Hematopoietic multipotent progenitor cell treated with erythropoietin and hydrocortisone succinate and interleukin-3 and kit ligand, for 4 days (in vitro differentiated cells): ENCODE results near the gene ZNF263.

ENCODE experiments used
- DNase-seq: peaks from one replicate; pipeline ENCODE4 v3.0.0-alpha.2; 2015

ZNF263 gene

DNA sequence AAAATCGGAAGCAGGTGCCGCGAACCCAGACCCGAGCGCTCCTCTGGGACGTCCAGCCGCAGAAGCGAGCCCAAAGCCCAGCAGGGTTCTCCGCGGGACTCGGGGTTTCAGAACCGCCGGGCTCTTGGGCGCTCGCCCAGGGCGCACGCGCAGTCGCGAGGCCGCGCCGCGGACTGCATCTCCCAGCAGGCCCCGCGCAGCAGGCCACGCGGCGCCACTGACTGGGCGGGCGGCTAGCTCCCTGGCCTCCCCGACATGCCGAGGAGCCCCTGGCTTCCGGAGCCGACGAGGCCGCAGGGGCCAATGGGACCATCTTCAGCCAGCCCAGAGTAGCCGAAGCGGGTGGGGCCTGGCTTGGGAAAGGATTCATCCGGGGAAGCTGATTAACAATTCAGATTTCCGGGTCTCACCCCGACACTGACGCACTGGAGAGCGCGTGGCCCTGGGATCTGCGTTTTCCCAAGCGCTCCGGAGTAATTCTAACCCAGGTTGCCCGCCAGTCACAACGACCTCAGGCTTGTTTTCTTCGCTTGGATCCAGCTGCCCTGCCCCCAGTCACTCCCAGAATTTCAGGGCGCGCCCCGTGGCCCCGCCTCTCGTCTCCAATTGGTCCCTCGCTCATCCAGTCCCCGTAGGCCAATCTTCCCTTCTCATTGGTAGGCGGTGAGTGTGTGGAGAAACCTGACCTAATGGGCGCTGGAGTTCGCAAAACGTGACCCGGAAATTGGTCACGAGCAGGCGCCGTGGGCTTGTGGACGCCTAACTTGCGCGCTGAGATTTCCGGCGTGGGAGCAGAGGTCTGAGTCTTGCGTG lies at the start of gene ZNF263:
TSS of gene ZNF263 (plus strand) at position 762 of the 813 bp plus-strand sequence. CDS start 328 bp downstream, outside the sequence.
- peak; percentile 99 for DNase-seq

DNA sequence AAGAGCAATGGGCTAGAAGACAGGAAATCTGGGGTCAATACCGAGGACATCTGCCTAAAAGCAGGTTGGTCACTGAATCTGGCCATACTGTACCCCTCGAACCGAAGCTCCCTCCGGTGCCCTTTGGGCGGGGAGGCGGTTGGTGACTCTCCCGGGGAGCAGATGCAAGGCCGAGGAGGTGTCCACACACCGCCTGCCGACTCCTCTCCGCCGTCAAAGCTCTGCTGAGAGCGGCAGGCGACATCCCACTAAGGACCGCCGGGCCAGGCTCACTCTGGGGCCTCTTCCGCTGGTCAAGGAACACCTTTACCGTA lies 48.8 kb upstream of the ZNF263 start:
- DNase-seq, result no peak

DNA sequence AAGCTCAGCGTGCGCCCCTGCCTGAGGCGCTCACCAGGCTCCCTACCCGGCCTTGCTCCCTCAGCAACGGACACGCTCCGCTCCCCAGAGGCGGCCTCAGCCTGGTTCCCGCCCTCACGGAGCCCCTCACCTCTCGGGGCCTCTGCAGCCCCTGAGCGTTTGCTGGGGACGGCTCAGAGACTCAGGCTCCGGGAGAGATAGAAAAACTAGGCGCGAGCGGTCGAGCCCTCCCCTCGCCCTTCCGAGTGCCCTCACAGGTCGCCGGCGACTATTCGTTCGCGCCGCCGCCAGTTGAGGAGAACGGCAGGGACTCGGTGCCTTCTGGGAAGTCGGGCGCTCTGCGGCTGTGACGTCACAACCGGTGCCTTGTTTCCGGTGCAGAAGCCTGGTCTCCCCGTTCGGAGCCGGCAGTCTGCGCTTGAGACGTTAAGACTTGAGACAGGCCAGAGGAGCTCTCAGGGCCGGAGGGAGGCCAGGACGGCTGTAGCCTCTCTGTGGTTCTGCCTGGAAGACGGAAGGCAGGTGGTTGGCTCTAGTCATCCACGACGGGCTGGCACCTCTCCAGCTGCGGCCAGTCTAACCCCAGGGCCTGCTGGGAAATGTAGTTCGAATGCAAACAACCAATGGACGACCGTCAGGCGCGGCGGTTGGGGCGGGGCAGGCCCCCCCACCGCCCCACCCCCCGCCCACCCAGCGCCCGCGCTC lies 48.3 kb upstream of the ZNF263 start, which contains the start of gene ZNF200:
TSS of gene ZNF200 (minus strand) at position 302 of the 705 bp plus-strand sequence. CDS start 1,403 bp downstream, outside the sequence.
- peak; percentile 98 for DNase-seq

DNA sequence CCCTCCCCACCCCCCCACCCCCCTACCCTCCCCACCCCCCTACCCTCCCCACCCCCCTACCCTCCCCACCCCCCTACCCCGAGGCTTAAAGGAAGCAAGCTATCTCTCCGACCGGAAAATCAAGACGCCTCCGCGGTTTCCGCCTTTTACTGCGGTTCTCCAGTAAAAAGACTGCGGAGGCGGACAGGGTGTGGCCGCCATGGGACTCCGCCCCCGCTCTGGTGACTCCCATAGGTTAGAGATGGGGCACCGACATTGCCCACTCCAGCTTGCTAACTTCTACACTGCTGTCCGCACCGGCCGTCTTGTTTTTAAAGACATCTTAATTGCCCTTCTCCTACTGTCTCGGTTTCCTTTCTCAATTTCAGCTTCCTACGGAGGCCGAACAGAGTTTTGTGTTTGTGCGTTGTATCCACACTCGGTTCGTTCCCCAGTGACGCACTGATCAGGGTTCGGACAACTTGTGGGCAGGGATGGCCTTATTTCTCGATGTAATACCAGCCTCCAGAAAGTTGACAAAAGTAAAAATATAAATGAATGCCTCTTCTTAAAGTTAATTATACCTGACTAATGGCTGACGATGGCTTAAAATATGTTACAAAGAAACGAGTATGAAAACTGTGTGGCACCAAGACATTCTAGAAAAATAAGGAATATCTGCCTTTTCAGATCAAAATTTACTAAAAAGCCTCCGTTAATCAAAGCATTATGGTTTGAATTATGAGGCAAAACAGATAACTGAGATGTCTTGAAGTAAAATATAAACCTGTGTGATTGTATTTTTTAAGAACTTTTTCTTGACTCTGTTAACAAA lies 47.2 kb upstream of the ZNF263 start:
- peak; percentile 74 for DNase-seq

DNA sequence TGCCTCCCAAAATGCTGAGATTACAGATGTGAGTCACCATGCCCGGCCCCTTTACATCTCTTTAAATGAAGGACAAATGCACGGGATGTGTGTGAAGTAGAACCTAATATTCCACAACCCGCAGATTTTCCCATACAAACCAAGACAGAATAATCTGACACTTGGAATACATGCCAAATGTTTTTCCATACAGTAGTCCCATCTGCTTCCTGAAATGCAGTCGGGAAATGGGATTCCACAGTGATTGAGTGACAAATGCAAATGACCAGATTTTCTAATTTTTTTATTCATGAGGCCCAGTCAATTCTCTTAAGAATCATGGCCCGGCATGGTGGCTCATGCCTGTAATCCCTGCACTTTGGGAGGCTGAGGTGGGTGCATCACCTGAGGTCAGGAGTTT lies 41.5 kb upstream of the ZNF263 start:
- no peak for DNase-seq

DNA sequence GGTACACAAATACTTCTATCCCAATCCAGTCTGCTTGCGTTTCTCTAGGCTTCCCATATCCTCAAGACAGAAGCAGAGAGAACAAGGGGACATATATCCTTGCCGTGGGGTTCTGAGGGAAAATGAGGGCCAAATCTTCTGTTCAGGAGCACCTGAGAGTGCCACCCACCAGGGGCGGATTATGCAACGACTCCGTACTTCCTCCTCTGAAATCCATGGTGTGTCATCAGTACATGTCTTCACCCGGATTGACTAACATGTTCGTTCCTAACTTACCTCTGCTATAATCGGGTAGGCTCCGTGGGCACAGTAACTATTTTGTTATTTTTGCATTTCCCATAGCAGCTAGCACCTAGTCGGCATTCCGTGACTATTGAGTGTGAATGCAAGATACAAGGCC lies 40.6 kb upstream of the ZNF263 start:
- no peak for DNase-seq

- no peak for DNase-seq
Measured at GRCh38 chr16:3243882-3244281, 39.4 kb upstream of the ZNF263 start.

GRCh38 chr16:3246002-3246401 lies 37.3 kb upstream of the ZNF263 start:
- DNase-seq, result no peak

- no peak for DNase-seq
Measured at GRCh38 chr16:3246876-3247275, 36.4 kb upstream of the ZNF263 start.

DNA sequence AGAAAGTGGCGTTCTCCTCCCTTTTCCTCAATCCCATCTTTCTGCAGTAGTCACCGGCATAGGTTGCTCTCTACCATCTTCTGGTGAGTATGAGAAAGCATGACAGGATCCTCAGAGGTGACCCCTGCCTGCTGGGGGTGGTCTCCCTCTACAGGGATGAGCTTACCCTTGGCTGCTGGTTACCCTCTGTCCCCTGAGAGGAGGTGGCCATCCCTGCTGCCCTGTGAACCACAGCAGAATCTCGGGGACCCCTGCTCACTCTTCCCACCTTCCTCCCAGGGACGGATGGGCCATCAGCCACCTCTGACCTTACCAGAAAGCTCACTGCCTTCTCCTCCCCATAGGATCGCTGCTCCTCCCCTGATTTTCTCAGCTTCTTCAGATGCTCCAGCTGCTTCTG lies 34.7 kb upstream of the ZNF263 start:
- no peak for DNase-seq

DNA sequence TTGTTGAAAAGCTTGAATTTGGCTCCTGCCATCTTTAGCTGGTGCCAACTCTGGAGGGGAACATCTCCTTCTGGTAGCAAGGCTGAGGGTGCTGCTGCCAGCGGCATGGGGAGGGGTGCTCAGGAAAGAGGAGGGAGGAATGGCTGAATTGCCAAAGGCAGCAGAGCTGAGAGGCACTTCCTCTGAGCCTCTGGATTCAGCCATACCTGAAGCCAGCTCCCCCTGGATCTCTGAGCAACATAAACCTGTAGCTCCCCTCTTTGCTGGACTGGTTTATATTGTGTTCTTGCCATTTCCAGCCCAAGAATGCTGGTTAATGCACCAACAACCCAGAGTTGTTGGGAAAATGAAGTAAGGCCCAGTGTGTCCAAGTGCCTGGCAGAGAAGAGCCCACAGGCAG lies 34.3 kb upstream of the ZNF263 start:
- DNase-seq, result no peak

DNA sequence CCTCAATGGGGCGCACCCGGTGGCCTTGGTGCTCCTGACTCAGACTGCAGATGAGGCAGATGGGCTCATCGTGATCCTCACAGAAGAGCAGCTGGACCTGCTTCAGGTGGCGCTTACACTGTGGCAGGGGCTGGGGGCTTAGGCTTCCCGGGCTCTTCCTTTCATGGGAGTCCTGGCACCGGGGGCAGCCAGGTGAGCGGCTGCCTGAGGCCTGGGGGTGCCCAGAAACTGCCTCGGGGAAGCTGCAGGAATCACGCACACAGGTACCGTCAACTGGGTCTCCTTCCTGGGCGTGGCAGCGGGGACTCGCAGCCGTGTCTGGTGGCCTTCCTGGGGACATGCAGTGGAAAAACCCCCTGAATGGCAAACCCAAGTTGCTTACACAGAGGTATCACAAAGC lies 33.8 kb upstream of the ZNF263 start:
- no peak for DNase-seq

DNA sequence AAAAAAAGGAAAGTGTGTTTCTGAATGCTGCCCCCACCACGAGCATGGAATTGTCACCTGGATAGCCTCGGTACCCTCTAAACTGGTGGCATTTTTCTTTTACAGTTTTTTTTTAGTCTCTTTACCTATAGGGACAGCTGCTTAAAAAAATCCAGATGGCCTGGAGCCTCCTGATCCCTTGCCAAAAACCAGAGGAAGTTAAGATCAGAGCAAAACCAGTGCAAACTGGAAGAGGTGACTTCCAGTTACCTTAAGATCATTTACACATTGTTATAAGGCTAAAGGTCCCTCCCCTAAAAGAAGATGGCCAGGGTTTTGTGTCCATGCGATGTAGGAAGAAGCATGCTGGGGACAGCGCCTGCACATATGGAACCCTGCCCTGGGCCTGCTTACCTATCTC lies 30.3 kb upstream of the ZNF263 start:
- no peak for DNase-seq

GRCh38 chr16:3254309-3254708 lies 29.0 kb upstream of the ZNF263 start:
- DNase-seq, result no peak

DNA sequence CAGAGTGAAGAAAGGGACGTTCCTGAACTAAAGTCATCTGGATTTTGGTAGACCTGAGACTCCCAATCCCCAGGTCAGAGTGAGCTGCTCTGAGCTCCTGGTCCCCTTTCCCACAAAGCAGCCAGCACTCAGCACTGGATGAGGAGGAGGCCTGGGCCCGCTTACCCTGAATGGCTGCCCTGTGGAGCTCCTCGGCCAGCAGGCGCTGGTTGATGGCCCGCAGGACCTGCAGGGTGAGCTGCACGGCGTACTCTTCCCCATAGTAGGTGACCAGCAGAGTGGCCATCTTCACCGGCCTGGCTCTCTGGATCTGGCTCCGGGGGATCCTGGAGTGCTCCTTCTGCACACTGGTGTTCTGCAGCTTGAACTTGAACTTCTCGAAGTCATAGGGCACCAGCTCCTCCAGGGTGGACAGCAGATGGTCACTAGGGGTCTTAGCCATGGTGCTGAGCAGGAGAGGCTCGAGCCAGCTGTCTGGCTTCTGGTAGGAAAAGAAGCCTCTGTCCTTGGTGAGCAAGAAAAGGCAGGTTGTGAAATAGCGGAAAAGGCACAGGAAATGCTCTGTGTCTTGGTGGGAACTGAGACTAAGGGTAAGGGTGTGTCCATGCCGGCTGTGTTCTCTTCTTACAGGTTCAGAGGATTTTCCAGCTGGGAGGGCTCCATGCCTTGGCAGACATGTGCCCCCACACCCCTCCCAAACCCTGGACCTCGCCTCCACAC lies 27.0 kb upstream of the ZNF263 start, which contains the start of gene MEFV:
TSS of gene MEFV (minus strand) at position 488 of the 720 bp plus-strand sequence. CDS start at position 442, 46 bp downstream.
- no peak for DNase-seq

DNA sequence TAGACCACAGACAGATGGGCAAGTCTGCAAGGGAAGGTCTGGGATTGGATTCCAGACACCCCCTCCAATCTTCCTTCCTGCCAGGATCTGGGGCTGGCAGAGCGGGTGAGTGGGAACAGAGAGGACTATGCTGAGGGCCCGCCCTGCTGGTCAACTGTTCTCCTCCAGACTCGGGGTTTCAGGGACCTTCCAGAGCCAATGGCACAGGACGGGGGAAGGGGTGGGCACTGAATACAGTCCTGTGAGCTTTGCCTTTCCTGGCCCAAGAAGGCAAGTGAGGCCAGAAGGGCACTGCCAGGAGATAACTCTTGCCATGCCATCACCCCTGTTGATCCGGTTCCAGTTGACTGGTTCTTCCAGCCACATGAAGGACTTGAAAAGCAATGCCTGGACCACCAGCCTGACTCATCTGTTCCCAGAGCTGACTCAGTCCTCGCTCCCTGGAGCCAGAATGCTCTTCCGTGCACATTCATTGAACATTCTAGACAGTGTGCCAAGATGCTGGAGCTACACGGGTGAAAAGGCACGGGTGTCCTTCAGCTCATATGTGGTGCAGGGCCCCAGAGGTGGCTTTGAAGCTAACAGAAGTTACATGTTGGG lies 26.3 kb upstream of the ZNF263 start:
- DNase-seq, result no peak

GRCh38 chr16:3259836-3260235 lies 23.5 kb upstream of the ZNF263 start:
- no peak for DNase-seq

DNA sequence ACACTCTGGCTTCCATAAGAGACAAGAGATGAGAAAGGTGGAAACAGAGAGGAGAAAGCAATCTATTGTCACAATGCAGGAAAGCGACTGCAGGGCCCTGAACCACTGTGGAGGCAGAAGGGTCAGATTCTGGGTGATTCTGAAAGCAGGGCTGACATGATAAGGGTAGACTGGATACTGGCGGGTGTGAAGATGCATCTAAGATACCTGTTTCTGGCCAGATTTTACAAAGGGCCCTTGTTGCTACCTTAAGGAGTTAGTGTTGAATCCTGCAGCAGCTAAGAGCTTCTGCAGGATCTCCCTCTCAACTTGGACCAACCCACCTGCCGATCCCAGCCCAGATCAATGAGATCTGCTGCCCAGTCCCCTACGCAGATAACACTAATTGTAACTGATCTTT lies 20.8 kb upstream of the ZNF263 start:
- DNase-seq, result no peak

- DNase-seq, result peak; percentile 99
Measured at GRCh38 chr16:3264137-3265036, 18.9 kb upstream of the ZNF263 start.

- peak; percentile 70 for DNase-seq
Measured at GRCh38 chr16:3266873-3267537, 16.3 kb upstream of the ZNF263 start.

GRCh38 chr16:3268294-3268693 lies 15.0 kb upstream of the ZNF263 start:
- no peak for DNase-seq
